Suprapubic skin (tissue), 4 donors: ENCODE data around the gene SLC25A22. TPM values are rescaled to one million over a fixed set of nuclear protein-coding genes. Genes with fewer than 3 reads are reported as not detected.
A peak's percentile ranks its signal among the peaks of the same experiment; 100 is the strongest.

Experiments used
- DNase-seq, 2 donors: peaks; one replicate each; pipeline ENCODE4 v3.0.0-alpha.2; 2019; ENCODE audit warnings: low spot score in 2 of 2
- H3K27ac ChIP-seq: fragments of 200-600 bp; sonication (generic); one replicate; pipeline ENCODE4 v1.5.1; 2019
- H3K27me3 ChIP-seq: fragments of 200-600 bp; sonication (generic); one replicate; pipeline ENCODE4 v1.5.1; 2019
- H3K36me3 ChIP-seq: fragments of 200-600 bp; sonication (generic); one replicate; pipeline ENCODE4 v1.5.1; 2019
- H3K4me1 ChIP-seq: fragments of 200-600 bp; sonication (generic); one replicate; pipeline ENCODE4 v1.5.1; 2019
- H3K4me3 ChIP-seq: fragments of 200-600 bp; sonication (generic); one replicate; pipeline ENCODE4 v1.5.1; 2019; ENCODE audit warnings: mild to moderate bottlenecking
- H3K9me3 ChIP-seq: fragments of 200-600 bp; sonication (generic); one replicate; pipeline ENCODE4 v1.5.1; 2019
- EP300 ChIP-seq: sonication (generic); formaldehyde crosslinking; IDR thresholded peaks from one replicate; pipeline ENCODE4 v1.6.1; 2017; ENCODE audit warnings: antibody characterized with exemption
- POLR2A ChIP-seq, 2 donors: fragments of 450-650 bp; IDR thresholded peaks; one replicate each; pipeline ENCODE4 v1.6.1; 2017; ENCODE audit warnings: antibody characterized with exemption in 2 of 2, mild to moderate bottlenecking in 2 of 2, moderate library complexity in 2 of 2
- POLR2AphosphoS5 ChIP-seq, 3 donors: sonication (generic); formaldehyde crosslinking; IDR thresholded peaks; one replicate each; pipeline ENCODE4 v1.6.1; 2017; ENCODE audit warnings: antibody characterized with exemption in 3 of 3
- WGBS: methylation state at CpG from one replicate; pipeline ENCODE4 v1.1.5; 2018; 5-methylcytosine and 5-hydroxymethylcytosine counted together
- total RNA-seq, 4 donors: library from RNA; depleted of rRNA; stranded (reverse); fragments of >200 nt; gene quantifications; one replicate each; pipeline ENCODE4 v1.1.0, GENCODE V29; 2016
- TF ChIP-seq, protein P1 (sequence below), 2 donors: fragments of 200-600 bp in 1 of 2; fragments of 450-650 bp in 1 of 2; sonication (generic) in 1 of 2; IDR thresholded peaks; one replicate each; pipeline ENCODE4 v1.5.1; 2016 to 2019; ENCODE audit warnings: antibody characterized with exemption in 2 of 2, mild to moderate bottlenecking in 1 of 2, moderate library complexity in 1 of 2

SLC25A22 gene
- total RNA-seq, 4 donors from 2014 or later: 11.2 to 14.7 (median 13.7) TPM

GRCh38 chr11:813456-814096 is 15.5 kb upstream of the SLC25A22 start:
- Histone ChIP-seq H3K9me3 (no peaks in the 10 kb centered on the region), H3K4me3 (no peak overlapping the region), H3K4me1 (peaks cover 32% of the 10 kb centered on the region), H3K27ac (no peak overlapping the region), H3K36me3 (peaks cover 30% of the 10 kb centered on the region), H3K27me3 (no peaks in the 10 kb centered on the region)
- TF ChIP-seq POLR2A (IDR thresholded peaks at IDR 0.05) (no peak), EP300 (no peak), POLR2AphosphoS5 (IDR thresholded peaks at IDR 0.05) (no peak)
- TF ChIP-seq, protein P1, sequence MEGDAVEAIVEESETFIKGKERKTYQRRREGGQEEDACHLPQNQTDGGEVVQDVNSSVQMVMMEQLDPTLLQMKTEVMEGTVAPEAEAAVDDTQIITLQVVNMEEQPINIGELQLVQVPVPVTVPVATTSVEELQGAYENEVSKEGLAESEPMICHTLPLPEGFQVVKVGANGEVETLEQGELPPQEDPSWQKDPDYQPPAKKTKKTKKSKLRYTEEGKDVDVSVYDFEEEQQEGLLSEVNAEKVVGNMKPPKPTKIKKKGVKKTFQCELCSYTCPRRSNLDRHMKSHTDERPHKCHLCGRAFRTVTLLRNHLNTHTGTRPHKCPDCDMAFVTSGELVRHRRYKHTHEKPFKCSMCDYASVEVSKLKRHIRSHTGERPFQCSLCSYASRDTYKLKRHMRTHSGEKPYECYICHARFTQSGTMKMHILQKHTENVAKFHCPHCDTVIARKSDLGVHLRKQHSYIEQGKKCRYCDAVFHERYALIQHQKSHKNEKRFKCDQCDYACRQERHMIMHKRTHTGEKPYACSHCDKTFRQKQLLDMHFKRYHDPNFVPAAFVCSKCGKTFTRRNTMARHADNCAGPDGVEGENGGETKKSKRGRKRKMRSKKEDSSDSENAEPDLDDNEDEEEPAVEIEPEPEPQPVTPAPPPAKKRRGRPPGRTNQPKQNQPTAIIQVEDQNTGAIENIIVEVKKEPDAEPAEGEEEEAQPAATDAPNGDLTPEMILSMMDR (IDR thresholded peaks at IDR 0.05): no peak
- no peak for DNase-seq
- 74% methylated on average over 7 of the region's 9 CpGs for WGBS

- H3K27ac ChIP-seq: no peak overlapping the region
- no peak for DNase-seq
- H3K27me3 ChIP-seq: no peaks in the 10 kb centered on the region
- H3K9me3 ChIP-seq: no peaks in the 10 kb centered on the region
- no peak overlapping the region for H3K4me3 ChIP-seq
- TF ChIP-seq, protein P1 (IDR thresholded peaks at IDR 0.05): no peak
- TF ChIP-seq POLR2A (IDR thresholded peaks at IDR 0.05) (no peak), POLR2AphosphoS5 (IDR thresholded peaks at IDR 0.05) (no peak), EP300 (no peak)
- peaks cover 32% of the 10 kb centered on the region for H3K4me1 ChIP-seq
- peaks cover 30% of the 10 kb centered on the region for H3K36me3 ChIP-seq
- WGBS: 100% methylated on average over 2 of the region's 6 CpGs
Observed at GRCh38 chr11:813072-813455, 15.0 kb upstream of the SLC25A22 start.

DNA sequence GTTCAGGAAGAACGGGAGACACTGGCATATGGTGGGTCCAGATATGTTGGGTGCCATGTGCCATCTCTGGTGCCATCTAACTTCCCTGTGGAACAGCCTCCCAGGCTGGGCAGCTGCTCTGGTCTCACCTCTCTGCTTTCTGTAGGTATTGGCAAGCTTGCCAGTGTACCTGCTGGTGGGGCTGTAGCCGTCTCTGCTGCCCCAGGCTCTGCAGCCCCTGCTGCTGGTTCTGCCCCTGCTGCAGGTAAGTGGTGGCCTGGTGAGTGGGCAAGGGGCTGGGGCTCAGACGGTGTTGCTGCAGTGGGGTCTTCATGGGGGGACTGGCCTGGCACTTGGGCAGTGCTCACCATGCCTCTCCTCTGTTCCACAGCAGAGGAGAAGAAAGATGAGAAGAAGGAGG is 14.3 kb upstream of the SLC25A22 start:
- WGBS: 75% methylated on average over 3 of the region's 3 CpGs
- Histone ChIP-seq H3K9me3 (no peaks in the 10 kb centered on the region), H3K27me3 (no peaks in the 10 kb centered on the region), H3K27ac (no peak overlapping the region), H3K4me3 (no peak overlapping the region), H3K4me1 (peaks cover 35% of the 10 kb centered on the region), H3K36me3 (peaks cover 30% of the 10 kb centered on the region)
- DNase-seq: no peak
- no peak for TF ChIP-seq POLR2A (IDR thresholded peaks at IDR 0.05)
- TF ChIP-seq POLR2AphosphoS5 (IDR thresholded peaks at IDR 0.05): no peak
- no peak for TF ChIP-seq EP300
- TF ChIP-seq, protein P1 (IDR thresholded peaks at IDR 0.05): no peak

DNA sequence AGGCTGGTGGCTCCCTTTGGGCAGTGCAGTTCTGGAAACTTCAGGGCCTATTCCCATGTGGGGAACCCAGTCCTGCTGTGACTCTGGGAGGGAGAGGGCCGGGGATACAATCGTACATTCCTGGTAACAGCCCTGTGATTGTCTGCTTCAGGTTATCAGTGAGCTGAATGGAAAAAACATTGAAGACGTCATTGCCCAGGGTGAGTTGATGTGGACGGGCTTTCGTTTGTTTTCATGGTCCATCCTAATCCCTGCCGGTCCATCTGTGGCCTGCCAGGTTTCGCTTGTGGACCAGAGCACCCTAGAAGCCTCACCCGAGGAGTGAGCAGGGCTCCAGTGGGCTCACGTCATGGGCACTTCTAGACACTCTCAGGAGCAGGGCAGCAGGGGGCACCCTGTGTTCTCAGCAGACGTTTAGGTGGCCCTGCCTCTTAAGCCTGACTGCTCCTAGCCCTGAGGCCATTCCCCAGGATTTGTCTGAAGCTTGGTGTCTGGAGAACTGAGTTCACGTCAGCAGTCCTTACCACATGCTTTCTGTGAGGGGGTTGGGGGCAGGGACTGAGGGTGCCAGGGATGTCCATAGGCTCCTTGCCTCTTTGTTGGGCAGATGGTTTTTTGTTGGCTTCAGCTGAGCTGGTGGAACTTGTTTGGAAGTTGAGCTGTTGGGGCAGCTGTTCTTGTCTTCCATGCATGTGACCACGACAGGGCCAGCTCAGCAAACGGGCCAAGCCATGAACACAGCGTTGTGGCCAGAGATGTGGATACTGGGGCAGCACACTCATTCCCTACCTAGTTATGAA is 13.6 kb upstream of the SLC25A22 start:
- 74% methylated on average over 10 of the region's 14 CpGs for WGBS
- H3K27ac ChIP-seq: peak overlapping the region; percentile 34
- DNase-seq: no peak
- peaks cover 35% of the 10 kb centered on the region for H3K4me1 ChIP-seq
- peak overlapping the region; percentile 98 for H3K4me3 ChIP-seq
- no peak for TF ChIP-seq EP300
- TF ChIP-seq POLR2A (IDR thresholded peaks at IDR 0.05): no peak
- TF ChIP-seq POLR2AphosphoS5 (IDR thresholded peaks at IDR 0.05): no peak
- TF ChIP-seq, protein P1 (IDR thresholded peaks at IDR 0.05): no peak
- peaks cover 30% of the 10 kb centered on the region for H3K36me3 ChIP-seq
- no peaks in the 10 kb centered on the region for H3K27me3 ChIP-seq
- H3K9me3 ChIP-seq: no peaks in the 10 kb centered on the region

GRCh38 chr11:810040-810567 is 12.0 kb upstream of the SLC25A22 start:
- peak overlapping the region; percentile 95 for H3K27ac ChIP-seq
- no peak for TF ChIP-seq POLR2A (IDR thresholded peaks at IDR 0.05)
- TF ChIP-seq POLR2AphosphoS5 (IDR thresholded peaks at IDR 0.05): no peak
- TF ChIP-seq, protein P1 (IDR thresholded peaks at IDR 0.05): no peak
- TF ChIP-seq EP300: no peak
- H3K27me3 ChIP-seq: no peaks in the 10 kb centered on the region
- H3K4me1 ChIP-seq: peaks cover 43% of the 10 kb centered on the region
- under 1% methylated on average over 24 of the region's 55 CpGs for WGBS
- peak overlapping the region; percentile 98 for H3K4me3 ChIP-seq
- H3K9me3 ChIP-seq: no peaks in the 10 kb centered on the region
- peaks cover 30% of the 10 kb centered on the region for H3K36me3 ChIP-seq
- DNase-seq: no peak
